AG08395 (cell line): ENCODE results near the gene LAMB4.
A peak's percentile ranks its signal among the peaks of the same experiment; 100 is the strongest.
"Not testable (repeated sequence)": the region's sequence is repeated elsewhere in the genome, so short reads cannot be mapped to it uniquely, and the experiment has no call there.

Source experiments
- DNase-seq: peaks from one replicate; pipeline ENCODE4 v3.0.0; 2012; ENCODE audit warnings: mixed read lengths, low spot score

LAMB4 gene

DNA sequence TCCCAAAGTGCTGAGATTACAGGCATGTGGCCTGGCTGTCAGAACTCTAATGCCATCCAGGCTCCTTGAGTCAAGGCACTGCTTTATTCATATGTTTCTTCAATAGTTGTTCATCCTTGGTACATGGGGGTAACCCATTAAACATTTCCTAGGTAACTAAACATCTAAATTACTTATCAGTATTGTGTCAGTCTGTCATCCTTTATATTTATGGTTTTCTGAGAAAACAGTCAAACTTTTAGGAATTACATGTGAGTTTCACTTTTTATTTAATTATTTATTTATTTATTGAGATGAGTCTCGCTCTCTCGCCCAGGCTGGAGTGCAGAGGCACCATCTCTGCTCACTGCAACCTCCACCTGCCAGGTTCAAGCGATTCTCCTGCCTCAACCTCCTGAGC is 81.7 kb downstream of the LAMB4 start:
- no peak for DNase-seq

DNA sequence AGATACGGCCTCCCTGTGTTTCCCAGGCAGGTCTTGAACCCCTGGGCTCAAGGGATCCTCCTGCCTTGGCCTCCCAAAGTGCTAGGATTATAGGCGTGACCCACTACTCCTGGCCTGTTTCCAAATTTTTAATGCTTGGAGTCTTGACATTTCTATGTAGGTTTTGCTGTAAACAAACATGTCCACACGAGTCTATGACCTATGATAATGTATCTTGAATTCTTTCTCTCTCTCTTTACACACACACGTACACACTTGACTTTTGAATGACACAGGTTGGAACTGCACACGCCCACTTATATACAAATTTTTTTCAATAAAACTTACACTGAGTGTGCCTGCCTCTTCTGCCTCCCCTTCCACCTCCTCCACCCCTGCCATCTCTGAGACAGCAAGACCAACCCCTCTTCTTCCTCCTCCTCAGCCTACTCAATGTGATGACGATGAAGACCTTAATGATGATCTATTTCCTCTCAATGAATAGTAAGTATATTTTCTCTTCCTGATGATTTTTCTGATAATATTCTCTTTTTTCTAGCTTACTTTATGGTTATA is 83.1 kb downstream of the LAMB4 start:
- DNase-seq = no peak

GRCh38 chr7:108045669-108046068 is 84.5 kb downstream of the LAMB4 start:
- no peak for DNase-seq

DNA sequence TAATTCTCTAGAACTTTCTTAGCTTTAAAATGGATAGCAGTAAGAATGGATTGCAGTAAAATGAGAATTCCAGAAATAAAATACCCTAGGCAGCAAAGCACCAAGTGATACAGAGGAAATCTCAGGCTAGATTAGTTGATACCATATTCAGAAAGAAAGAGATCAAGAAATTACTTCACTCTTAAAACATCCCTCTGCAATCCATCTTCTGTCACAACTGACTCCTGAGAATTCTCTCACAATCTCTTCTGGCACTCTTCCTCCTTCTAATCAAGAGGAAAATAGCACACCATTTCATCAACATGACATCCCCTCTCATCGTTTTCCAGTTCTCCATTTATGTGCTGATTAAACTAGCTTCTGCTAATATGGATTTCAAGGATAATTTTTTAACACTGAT is 85.0 kb downstream of the LAMB4 start:
- no peak for DNase-seq

DNA sequence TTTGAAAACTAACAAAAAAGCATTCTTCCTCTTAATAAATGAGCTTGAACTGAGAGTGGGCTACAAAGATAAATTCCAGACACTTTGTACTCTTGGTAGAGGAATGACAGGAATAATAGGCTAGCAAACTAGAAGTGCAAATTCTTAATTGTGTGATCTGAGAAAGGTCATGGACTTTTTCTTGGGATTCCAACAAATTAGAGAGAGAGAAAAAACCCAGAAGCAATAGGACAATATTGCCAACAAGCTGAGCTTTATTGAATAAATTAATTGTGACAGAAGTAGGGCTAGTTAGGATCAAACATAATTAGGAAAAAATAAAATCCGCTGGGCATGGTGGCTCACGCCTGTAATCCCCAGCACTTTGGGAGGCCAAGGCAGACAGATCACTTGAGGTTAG is 85.8 kb downstream of the LAMB4 start:
- DNase-seq = no peak

DNA sequence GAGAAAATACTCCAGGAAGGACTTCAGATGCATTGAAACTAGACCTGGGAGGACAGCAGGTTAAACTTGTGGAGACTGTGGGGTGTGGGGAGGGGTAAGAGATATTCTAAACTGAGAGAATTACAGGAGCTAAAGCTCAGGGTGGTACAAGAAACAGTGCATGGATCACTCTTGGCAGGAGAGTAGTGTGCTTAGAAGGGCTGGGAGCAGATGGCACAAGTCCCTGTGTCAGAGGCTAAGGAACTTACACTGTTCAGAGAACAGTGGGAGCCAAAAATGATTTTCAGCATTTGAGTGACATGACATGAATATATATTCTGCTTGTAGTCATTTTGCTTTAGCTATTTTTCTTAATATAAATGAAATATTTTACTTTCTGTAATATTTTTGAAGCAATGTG is 91.2 kb downstream of the LAMB4 start:
- DNase-seq = no peak

DNA sequence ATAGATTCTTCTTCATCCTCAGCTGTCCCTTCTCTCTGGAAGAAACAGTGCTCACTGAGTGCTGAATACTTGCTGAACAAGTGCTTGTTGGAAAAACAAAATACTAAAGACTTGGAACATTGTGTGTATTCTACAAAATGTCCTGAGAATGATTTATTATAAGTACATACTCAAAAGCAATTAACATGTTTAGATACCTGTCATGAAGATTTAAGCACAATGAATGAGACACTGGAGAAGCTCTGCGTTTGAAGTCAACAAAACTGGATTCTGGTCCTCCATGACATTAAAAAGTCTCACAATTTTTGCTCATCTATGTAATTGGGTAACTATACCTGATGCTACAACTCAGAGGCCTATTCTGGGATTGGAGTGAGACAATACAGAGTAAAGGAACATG is 92.4 kb downstream of the LAMB4 start:
- DNase-seq = no peak

GRCh38 chr7:108037140-108037539 is 93.0 kb downstream of the LAMB4 start:
- no peak for DNase-seq

DNA sequence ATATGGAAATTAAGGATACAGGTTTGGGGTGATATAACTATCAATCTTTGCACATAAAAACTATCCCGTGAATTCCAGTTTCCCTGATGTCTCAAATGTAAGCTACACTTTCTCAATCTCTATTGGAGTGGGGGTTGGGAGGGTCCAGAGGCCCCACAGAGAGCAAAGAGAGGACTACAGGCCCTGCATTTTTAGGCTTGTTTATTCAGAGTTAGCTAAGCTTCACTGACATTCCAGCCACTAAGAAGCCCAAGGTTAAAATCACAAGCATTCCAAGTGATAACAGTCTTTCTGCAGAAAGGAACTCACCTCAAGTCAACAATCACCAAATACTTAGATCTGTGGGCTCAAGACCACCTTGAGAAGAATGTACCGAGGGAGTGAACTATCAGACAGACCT is 95.6 kb downstream of the LAMB4 start:
- DNase-seq = no peak

- no peak for DNase-seq
Observed at GRCh38 chr7:108033776-108034497, 96.2 kb downstream of the LAMB4 start.

DNA sequence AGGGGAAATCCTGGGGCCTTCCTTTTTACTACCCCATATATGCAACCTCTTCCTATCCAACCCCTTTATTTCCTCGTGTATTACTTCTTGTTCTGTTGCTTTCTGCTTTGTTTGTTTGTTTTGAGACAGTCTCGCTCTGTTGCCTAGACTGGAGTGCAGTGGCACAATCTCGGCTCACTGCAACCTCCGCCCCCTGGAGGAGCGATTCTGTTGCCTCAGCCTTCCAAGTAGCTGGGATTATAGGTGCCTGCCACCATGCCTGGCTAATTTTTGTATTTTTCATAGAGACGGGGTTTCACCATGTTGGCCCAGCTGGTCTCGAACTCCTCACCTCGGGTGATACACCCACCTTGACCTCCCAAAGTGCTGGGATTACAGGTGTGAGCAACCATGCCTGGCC is 96.9 kb downstream of the LAMB4 start:
- DNase-seq = not testable (repeated sequence)

GRCh38 chr7:108030516-108030915 is 99.6 kb downstream of the LAMB4 start:
- DNase-seq = peak; percentile 39

- no peak for DNase-seq
Observed at GRCh38 chr7:108029034-108029433, 101.1 kb downstream of the LAMB4 start.

DNA sequence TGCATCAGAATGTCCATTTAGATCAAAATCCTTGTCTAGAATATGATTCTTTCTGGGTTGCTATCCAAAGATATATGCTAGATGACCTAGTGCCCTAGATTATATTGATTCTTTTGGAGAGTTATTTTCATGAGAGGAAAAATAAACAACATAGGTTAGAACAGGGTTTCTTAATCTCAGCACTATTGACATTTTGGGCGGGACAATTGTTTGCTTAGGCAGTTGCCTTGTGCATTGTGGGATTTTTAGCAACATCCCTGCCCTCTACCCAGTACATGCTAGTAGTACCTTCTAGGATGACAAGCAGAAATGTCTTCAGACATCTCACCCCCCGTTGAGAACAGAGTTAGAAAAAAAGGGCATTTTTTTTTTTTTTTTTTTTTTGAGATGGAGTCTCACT is 102.0 kb downstream of the LAMB4 start:
- no peak for DNase-seq

- DNase-seq = no peak
Observed at GRCh38 chr7:108027239-108027638, 102.9 kb downstream of the LAMB4 start.

DNA sequence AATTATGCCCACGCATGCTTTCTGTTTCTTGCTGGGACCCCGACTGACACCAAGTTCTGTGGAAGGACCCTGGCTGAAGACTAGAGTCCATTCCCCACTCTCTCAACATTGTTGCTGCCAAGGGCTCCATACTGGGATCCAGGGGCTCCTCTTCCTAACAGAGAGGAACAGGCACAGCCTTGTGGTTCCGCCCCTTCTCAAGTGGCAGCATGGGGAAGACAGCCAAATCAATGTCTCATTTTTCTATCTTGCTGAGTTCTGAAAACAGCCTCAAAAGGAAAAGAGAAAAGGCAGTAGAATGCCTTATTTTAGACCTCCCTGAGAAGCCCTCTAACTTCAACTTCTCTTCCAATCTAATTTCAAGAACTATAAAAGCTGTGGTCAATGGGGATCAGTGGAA is 103.5 kb downstream of the LAMB4 start:
- no peak for DNase-seq

- no peak for DNase-seq
Observed at GRCh38 chr7:108026116-108026515, 104.0 kb downstream of the LAMB4 start.

GRCh38 chr7:108024538-108024937 is 105.6 kb downstream of the LAMB4 start:
- no peak for DNase-seq

- no peak for DNase-seq
Observed at GRCh38 chr7:108020585-108020984, 109.6 kb downstream of the LAMB4 start.

DNA sequence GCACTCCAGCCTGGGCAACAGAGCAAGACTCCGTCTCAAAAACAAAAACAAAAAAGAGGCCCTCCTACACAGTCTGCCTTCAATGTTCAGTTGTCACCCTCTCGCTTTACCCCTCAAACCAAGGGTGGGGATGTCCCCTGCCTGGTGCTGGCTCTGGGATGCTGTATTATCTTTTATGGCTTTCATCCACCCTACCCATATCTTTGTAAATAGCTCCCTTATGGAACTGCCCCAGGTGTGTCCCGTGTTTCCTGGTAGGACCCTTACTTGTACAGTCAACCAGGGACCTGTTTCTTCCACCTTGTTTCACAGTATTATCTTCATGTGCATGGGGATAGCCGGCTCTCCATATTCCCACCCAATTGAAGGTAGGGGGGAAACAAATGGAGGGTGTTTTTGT is 111.5 kb downstream of the LAMB4 start:
- no peak for DNase-seq

- DNase-seq = no peak
Observed at GRCh38 chr7:108017776-108018151, 112.4 kb downstream of the LAMB4 start.

DNA sequence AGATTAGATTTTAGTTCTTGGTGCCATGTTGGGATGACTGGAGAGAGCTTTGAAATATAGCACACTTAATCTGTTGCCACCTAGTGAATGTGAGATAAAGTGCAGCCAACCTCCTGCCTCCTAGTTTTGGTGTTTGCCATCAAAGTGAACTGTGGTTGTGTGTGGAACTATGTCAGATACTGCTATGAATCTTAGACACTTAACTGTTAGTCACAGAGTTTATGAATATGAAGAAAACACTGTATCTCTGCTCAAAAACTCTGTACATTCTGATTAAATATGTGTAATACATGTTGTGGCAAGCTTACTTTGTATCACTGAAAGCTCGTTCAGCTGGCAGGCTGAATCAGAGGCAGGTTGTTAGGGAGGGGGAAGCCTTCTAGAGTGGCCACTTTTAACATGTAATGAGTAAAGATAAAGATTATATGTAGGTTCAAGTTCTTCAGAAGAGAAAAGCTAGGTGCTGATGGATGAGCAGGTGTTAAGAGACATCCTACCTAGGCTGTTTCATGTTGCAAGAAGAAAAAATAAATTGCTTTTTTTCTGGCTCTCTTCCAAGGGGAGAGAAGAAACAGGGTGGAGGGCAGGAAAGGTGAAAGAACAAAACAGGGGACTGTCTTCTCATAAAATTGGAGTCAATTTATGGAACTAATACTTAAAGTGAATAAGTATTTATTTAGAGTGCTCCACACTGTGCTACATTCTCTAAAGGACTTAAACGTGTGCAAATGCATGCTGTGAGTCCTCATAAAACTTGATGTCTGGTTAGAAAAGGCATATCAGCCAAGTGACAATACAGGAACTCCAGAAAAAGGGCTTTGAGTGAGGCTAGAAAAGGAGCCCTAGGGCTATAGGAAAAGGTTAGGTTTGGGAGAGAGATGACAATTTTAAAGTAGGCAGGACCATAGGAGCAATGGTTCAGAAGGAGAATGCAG is 113.1 kb downstream of the LAMB4 start:
- DNase-seq = peak; percentile 35

DNA sequence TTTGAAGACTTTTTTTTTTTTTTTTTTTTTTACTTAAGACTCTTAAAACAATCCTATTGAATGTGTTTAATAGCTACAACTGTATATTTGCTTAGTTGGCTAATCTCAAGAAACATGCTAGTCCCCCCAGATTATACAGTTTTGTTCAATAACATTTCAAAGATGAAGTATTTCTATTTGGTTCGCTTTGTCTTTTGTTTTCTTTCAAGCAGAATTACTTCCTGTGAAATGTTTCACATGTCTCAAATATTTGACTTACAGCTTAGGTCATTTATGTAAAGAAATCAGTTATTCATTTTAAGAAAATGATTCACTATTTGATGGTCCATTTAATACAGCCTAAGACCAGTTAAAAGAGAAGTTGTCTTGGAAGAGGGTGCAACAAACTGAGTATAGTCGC is 114.4 kb downstream of the LAMB4 start:
- DNase-seq = no peak
